Chondrocyte (in vitro differentiated cells): ENCODE results near the gene CBY1. TPM values are rescaled to one million over a fixed set of nuclear protein-coding genes. Genes with fewer than 3 reads are reported as not detected.

Experiments
- DNase-seq: peaks from one replicate; pipeline ENCODE4 v3.0.0; 2021; ENCODE audit warnings: mixed read lengths, low spot score
- H3K27ac Mint-ChIP-seq: one replicate; pipeline ENCODE4 v1.8.0; 2021; ENCODE audit warnings: mild to moderate bottlenecking, moderate library complexity, mixed read lengths; ENCODE audit not compliant: unreplicated experiment
- H3K27me3 Mint-ChIP-seq: 2 replicates; pipeline ENCODE4 v1.8.0; 2021; ENCODE audit warnings: low read depth, mixed read lengths
- H3K36me3 Mint-ChIP-seq: 2 replicates; pipeline ENCODE4 v1.8.0; 2021; ENCODE audit warnings: low read depth, mixed read lengths
- H3K4me1 Mint-ChIP-seq: 2 replicates; pipeline ENCODE4 v1.8.0; 2021; ENCODE audit warnings: low read depth, mild to moderate bottlenecking, mixed read lengths
- H3K4me3 Mint-ChIP-seq: one replicate; pipeline ENCODE4 v1.8.0; 2021; ENCODE audit warnings: mild to moderate bottlenecking, moderate library complexity, mixed read lengths; ENCODE audit not compliant: unreplicated experiment
- H3K9me3 Mint-ChIP-seq: 2 replicates; pipeline ENCODE4 v1.8.0; 2021; ENCODE audit warnings: low read depth, mixed read lengths
- CTCF ChIP-seq: fragments of 200-600 bp; sonication (generic); IDR thresholded peaks from 2 replicates; pipeline ENCODE4 v1.5.0; 2021; ENCODE audit warnings: antibody characterized with exemption, mild to moderate bottlenecking, moderate library complexity
- total RNA-seq: library from RNA; stranded (reverse); gene quantifications from 3 replicates; pipeline ENCODE4 v1.2.1, GENCODE V29; 2021

The CBY1 gene
- total RNA-seq, 1 donor from 2014 or later, result 29.9 TPM

GRCh38 chr22:38704654-38705234 lies 48.3 kb downstream of the CBY1 start:
- DNase-seq, result no peak
- H3K27me3 Mint-ChIP-seq, result no peaks in the 10 kb centered on the region
- peaks cover 38% of the 10 kb centered on the region for H3K4me1 Mint-ChIP-seq
- H3K4me3 Mint-ChIP-seq, result peak overlapping the region; percentile 70
- no peaks in the 10 kb centered on the region for H3K36me3 Mint-ChIP-seq
- TF ChIP-seq CTCF, result no peak
- peak overlapping the region; percentile 97 for H3K27ac Mint-ChIP-seq
- no peaks in the 10 kb centered on the region for H3K9me3 Mint-ChIP-seq

GRCh38 chr22:38705235-38706100 lies 49.0 kb downstream of the CBY1 start, which contains the start of gene GTPBP1:
TSS of gene GTPBP1 (plus strand) at chr22:38705944. CDS start at chr22:38705956, 12 bp downstream.
- H3K36me3 Mint-ChIP-seq, result no peaks in the 10 kb centered on the region
- peak within 1 kb of the TSS; percentile 89 for H3K4me3 Mint-ChIP-seq
- H3K4me1 Mint-ChIP-seq, result peaks cover 37% of the 10 kb centered on the region
- H3K27me3 Mint-ChIP-seq, result no peaks in the 10 kb centered on the region
- no peak for TF ChIP-seq CTCF
- no peaks in the 10 kb centered on the region for H3K9me3 Mint-ChIP-seq
- peak; percentile 98 for DNase-seq
- peak within 1 kb of the TSS; percentile 97 for H3K27ac Mint-ChIP-seq

GRCh38 chr22:38706101-38706900 lies 49.9 kb downstream of the CBY1 start:
- Mint-ChIP-seq H3K4me3 (peak overlapping the region; percentile 89), H3K4me1 (peaks cover 37% of the 10 kb centered on the region), H3K9me3 (no peaks in the 10 kb centered on the region), H3K27ac (peak overlapping the region; percentile 97), H3K27me3 (no peaks in the 10 kb centered on the region), H3K36me3 (no peaks in the 10 kb centered on the region)
- TF ChIP-seq CTCF, result no peak
- DNase-seq, result no peak

- Mint-ChIP-seq H3K27me3 (no peaks in the 10 kb centered on the region), H3K36me3 (no peaks in the 10 kb centered on the region), H3K9me3 (no peaks in the 10 kb centered on the region), H3K4me3 (peak overlapping the region; percentile 89), H3K4me1 (peaks cover 36% of the 10 kb centered on the region), H3K27ac (peak overlapping the region; percentile 97)
- no peak for DNase-seq
- TF ChIP-seq CTCF, result no peak
These were observed 50.4 kb downstream of the CBY1 start for GRCh38 chr22:38706901-38707195.

GRCh38 chr22:38707346-38707745 lies 50.9 kb downstream of the CBY1 start:
- Mint-ChIP-seq H3K27ac (peak overlapping the region; percentile 97), H3K36me3 (no peaks in the 10 kb centered on the region), H3K27me3 (no peaks in the 10 kb centered on the region), H3K9me3 (no peaks in the 10 kb centered on the region), H3K4me3 (peak overlapping the region; percentile 89), H3K4me1 (peaks cover 40% of the 10 kb centered on the region)
- TF ChIP-seq CTCF, result no peak
- DNase-seq, result no peak
